Esophagus squamous epithelium (tissue), 5 donors: ENCODE measurements around the gene NHSL1. TPM values are rescaled to one million over a fixed set of nuclear protein-coding genes. Genes with fewer than 3 reads are reported as not detected.

ENCODE experiments used
- DNase-seq: peaks from one replicate; lab custom pipeline; 2025; lab: John Stamatoyannopoulos, UW
- H3K27ac ChIP-seq, 4 donors: fragments of 200-600 bp; sonication (generic); one replicate each; pipeline ENCODE4 v1.5.1; 2016 to 2019; ENCODE audit warnings: mild to moderate bottlenecking in 1 of 4
- H3K27me3 ChIP-seq, 4 donors: fragments of 200-600 bp; sonication (generic); 1 replicate in 3 of 4; 2 replicates in 1 of 4; pipeline versions ENCODE4 v1.5.1 to v1.6.0; 2017 to 2021; ENCODE audit warnings: antibody characterized with exemption in 1 of 4
- H3K36me3 ChIP-seq, 3 donors: fragments of 200-600 bp; sonication (generic); one replicate each; pipeline ENCODE4 v1.5.1; 2016 to 2019
- H3K4me1 ChIP-seq, 3 donors: fragments of 200-600 bp; sonication (generic); one replicate each; pipeline ENCODE4 v1.5.1; 2017 to 2019
- H3K4me3 ChIP-seq, 4 donors: fragments of 200-600 bp; sonication (generic); 1 replicate in 3 of 4; 2 replicates in 1 of 4; pipeline ENCODE4 v1.5.1; 2016 to 2019; ENCODE audit warnings: mild to moderate bottlenecking in 2 of 4, moderate library complexity in 1 of 4
- H3K9me3 ChIP-seq, 3 donors: fragments of 200-600 bp; sonication (generic); one replicate each; pipeline ENCODE4 v1.5.1; 2016 to 2019
- CTCF ChIP-seq, 6 experiments: fragments of 450-650 bp in 4 of 6; fragments of 200-600 bp in 2 of 6; sonication (generic) in 2 of 6; IDR thresholded peaks; one replicate each; pipeline ENCODE4 v1.5.1; 2016 to 2019; ENCODE audit warnings: antibody characterized with exemption in 6 of 6, mild to moderate bottlenecking in 4 of 6, moderate library complexity in 4 of 6
- POLR2A ChIP-seq, 4 donors: fragments of 450-650 bp; IDR thresholded peaks; one replicate each; pipeline ENCODE4 v1.6.1; 2017; ENCODE audit warnings: antibody characterized with exemption in 4 of 4, mild to moderate bottlenecking in 4 of 4, moderate library complexity in 3 of 4
- WGBS, 2 donors: methylation state at CpG; one replicate each; pipeline ENCODE4 v1.1.5; 2018; 5-methylcytosine and 5-hydroxymethylcytosine counted together
- intact Hi-C: fragments of 100-400 bp; cut with DNase I; formaldehyde crosslinking; loops from one replicate; pipeline ENCODE4 v1.15.0; 2022
- total RNA-seq, 4 donors: library from RNA; depleted of rRNA; stranded (reverse); fragments of >200 nt; gene quantifications; one replicate each; pipeline ENCODE4 v1.1.0, GENCODE V29; 2016
- donor health status: DM: yes; HTN: yes; CAD: no.

The NHSL1 gene
- total RNA-seq, 4 donors from 2014 or later: 13.1 to 58.2 (median 32.0) TPM

DNA sequence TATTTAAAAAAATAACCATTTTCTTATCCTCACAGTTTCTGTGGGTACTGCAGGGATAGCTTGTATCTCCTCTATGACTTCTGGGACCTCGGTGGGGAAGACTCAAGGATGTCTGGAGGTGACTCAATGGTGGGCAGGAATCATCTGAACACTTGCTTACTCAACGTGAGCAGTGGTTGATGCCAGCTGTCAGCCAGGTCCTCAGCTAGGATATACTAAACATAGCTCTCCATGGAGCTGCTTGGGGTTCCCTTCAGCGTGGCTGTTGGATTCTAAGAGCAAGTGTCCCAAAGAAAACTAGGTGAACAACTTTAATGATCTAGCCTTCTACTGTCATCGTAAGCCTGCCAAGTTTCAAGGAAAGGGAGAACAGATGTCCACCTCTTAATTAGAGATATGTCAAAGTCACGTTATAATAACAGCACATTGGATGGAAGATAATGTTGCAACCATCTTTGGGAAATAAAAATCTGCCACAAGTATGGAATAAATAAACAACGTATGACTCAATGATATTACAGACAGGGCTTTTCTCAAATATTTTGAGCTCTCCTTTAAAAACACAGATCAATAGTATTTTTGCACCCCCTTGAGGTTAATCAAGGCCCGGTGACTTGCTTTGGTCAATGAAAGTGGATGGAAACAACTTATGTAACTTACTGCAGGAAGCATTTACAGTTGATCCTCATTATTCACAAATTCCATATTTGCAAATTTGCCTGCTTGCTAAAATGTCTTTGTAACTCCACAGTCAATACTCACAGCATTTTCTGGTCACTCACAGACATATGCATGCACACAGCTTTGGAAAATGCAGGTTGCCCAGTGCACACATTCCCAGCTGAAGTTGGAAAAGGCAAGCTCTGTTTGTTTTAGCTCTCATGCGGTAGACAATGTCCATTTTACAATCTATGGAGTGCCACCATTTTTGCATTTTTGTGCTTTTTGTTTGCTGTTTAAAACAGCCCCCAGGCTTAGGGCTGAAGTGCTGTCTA lies 101.9 kb downstream of the NHSL1 start:
- 74 to 76% methylated on average over 8 of the region's 8 CpGs for WGBS, 2 donors
- Histone ChIP-seq H3K9me3 (no peaks in the 10 kb centered on the region), H3K4me1 (no peaks in the 10 kb centered on the region), H3K4me3 (no peak overlapping the region), H3K36me3 (no peaks in the 10 kb centered on the region), H3K27ac (no peak overlapping the region), H3K27me3 (no peaks in the 10 kb centered on the region)
- no peak for DNase-seq
- intact Hi-C loops: no loop called here
- TF ChIP-seq POLR2A (IDR thresholded peaks at IDR 0.05) (no peak), CTCF (IDR thresholded peaks at IDR 0.05) (no peak)

GRCh38 chr6:138396709-138397108 lies 102.6 kb downstream of the NHSL1 start:
- TF ChIP-seq POLR2A (IDR thresholded peaks at IDR 0.05): no peak
- no peak for TF ChIP-seq CTCF (IDR thresholded peaks at IDR 0.05)
- 88 to 91% methylated on average over 5 of the region's 5 CpGs for WGBS, 2 donors
- intact Hi-C loops: no loop called here
- no peak for DNase-seq
- no peaks in the 10 kb centered on the region for H3K4me1 ChIP-seq
- H3K27me3 ChIP-seq: no peaks in the 10 kb centered on the region
- H3K9me3 ChIP-seq: no peaks in the 10 kb centered on the region
- no peak overlapping the region for H3K27ac ChIP-seq
- no peaks in the 10 kb centered on the region for H3K36me3 ChIP-seq
- H3K4me3 ChIP-seq: no peak overlapping the region

DNA sequence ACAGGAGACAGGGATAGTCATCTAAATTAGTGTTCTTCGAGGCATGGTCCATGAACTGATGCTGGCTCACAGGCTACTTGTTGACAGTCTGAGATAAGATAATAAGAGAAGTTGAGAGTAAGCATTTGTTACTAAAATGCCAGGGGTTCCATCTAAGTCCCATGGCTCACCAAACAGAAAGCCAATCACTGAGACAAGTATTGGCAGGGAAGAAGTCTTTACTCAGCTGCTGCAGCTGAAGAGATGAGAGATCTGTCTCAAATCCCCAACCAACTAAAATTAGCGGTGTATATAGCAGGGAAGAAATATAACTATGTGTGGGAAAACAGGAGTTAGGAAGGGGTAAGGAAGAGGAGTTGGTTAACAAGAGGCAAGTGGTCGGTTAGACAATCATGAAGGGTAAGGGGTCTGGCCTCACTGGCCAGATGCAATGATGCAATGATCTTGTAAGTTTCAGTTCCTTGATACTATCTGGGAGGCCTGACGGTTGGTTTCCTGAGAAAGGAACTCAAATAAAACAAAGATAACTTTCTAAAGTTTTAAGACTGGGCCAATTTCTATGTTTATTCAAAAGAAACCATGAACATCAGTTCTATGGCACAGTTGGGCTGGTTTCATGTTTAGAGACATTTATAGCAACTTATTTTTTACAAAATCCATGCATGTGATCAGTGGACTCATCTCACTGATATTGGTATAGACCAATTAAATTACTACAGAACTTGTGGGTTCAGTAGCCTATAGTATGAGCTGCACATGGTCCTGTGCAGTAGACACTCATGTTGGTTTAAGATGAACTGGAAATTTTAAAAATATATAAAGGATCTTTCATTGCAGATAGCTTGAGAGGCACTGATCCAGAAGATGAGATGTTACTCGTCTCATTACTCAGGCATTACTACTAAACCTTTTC lies 105.2 kb downstream of the NHSL1 start:
- intact Hi-C loops: no loop called here
- H3K36me3 ChIP-seq: no peaks in the 10 kb centered on the region
- peaks cover 0 to 5% (median 0%) of the 10 kb centered on the region in 4 donors for H3K27me3 ChIP-seq
- no peak overlapping the region for H3K27ac ChIP-seq
- no peak overlapping the region for H3K4me3 ChIP-seq
- DNase-seq: no peak
- WGBS, 2 donors: 62 to 81% methylated on average over 5 of the region's 5 CpGs
- no peak for TF ChIP-seq CTCF (IDR thresholded peaks at IDR 0.05)
- TF ChIP-seq POLR2A (IDR thresholded peaks at IDR 0.05): no peak
- H3K4me1 ChIP-seq: no peaks in the 10 kb centered on the region
- no peaks in the 10 kb centered on the region for H3K9me3 ChIP-seq

GRCh38 chr6:138389551-138389950 lies 109.7 kb downstream of the NHSL1 start:
- Histone ChIP-seq H3K4me1 (no peaks in the 10 kb centered on the region), H3K36me3 (no peaks in the 10 kb centered on the region), H3K27ac (no peak overlapping the region), H3K4me3 (no peak overlapping the region), H3K9me3 (no peaks in the 10 kb centered on the region), H3K27me3 (peaks cover 0 to 5% (median 0%) of the 10 kb centered on the region in 4 donors)
- intact Hi-C loops: no loop called here
- TF ChIP-seq CTCF (IDR thresholded peaks at IDR 0.05): no peak
- no peak for TF ChIP-seq POLR2A (IDR thresholded peaks at IDR 0.05)
- WGBS, 2 donors: 50 to 80% methylated on average over 4 to 5 of the region's 5 CpGs
- no peak for DNase-seq
